Mucosa of descending colon (tissue), 3 donors: ENCODE measurements around the gene ATG7. TPM values are rescaled to one million over a fixed set of nuclear protein-coding genes. Genes with fewer than 3 reads are reported as not detected.

Experiments used
- ATAC-seq: fragments of 200-7000 bp; cut with Tn5 transposase; one replicate; pipeline ENCODE4 v1.9.1; 2020; ENCODE audit warnings: mild to moderate bottlenecking, moderate library complexity
- DNase-seq, 3 donors: peaks; one replicate each; pipeline ENCODE4 v3.0.0-alpha.2; 2020
- H3K36me3 ChIP-seq: fragments of 200-600 bp; one replicate; pipeline ENCODE4 v1.8.0; 2021; ENCODE audit warnings: low read depth, mild to moderate bottlenecking
- H3K4me1 ChIP-seq: fragments of 200-600 bp; one replicate; pipeline ENCODE4 v1.8.0; 2021; ENCODE audit warnings: low read depth, mild to moderate bottlenecking
- H3K4me3 ChIP-seq: fragments of 200-600 bp; one replicate; pipeline ENCODE4 v1.8.0; 2021; ENCODE audit warnings: mild to moderate bottlenecking
- H3K9me3 ChIP-seq: fragments of 200-600 bp; one replicate; pipeline ENCODE4 v1.8.0; 2021; ENCODE audit warnings: mild to moderate bottlenecking
- intact Hi-C, 2 donors: fragments of 100-400 bp; cut with DNase I in 1 of 2; cut with micrococcal nuclease in 1 of 2; formaldehyde crosslinking; loops; one replicate each; pipeline versions ENCODE4 v1.11.0 to v1.11.1; 2022; cut with DNase I, micrococcal nuclease
- total RNA-seq, 3 donors: library from RNA; stranded (reverse); fragmentation: NEBNext Ultra II Directional in 2 of 3; extraction: Animal tissue kit (Norgen Biotek cat#: 25700) in 2 of 3; gene quantifications; one replicate each; pipeline versions ENCODE4 v1.2.1 to v1.2.4, GENCODE V29; 2021 to 2023
- TF ChIP-seq, protein P1 (sequence below): fragments of 200-600 bp; IDR thresholded peaks from one replicate; pipeline ENCODE4 v1.8.0; 2022; ENCODE audit warnings: antibody characterized with exemption, mild to moderate bottlenecking
- donor health status: DM: no; HTN: no; CAD: no; lungs with moderate emphysema.
- donor health status: DM: no; HTN: no; CAD: no.
- donor health status: DM: no; HTN: yes; CAD: no.

Gene ATG7
- total RNA-seq, 3 donors from 2014 or later: 40.4 to 49.6 (median 43.3) TPM

DNA sequence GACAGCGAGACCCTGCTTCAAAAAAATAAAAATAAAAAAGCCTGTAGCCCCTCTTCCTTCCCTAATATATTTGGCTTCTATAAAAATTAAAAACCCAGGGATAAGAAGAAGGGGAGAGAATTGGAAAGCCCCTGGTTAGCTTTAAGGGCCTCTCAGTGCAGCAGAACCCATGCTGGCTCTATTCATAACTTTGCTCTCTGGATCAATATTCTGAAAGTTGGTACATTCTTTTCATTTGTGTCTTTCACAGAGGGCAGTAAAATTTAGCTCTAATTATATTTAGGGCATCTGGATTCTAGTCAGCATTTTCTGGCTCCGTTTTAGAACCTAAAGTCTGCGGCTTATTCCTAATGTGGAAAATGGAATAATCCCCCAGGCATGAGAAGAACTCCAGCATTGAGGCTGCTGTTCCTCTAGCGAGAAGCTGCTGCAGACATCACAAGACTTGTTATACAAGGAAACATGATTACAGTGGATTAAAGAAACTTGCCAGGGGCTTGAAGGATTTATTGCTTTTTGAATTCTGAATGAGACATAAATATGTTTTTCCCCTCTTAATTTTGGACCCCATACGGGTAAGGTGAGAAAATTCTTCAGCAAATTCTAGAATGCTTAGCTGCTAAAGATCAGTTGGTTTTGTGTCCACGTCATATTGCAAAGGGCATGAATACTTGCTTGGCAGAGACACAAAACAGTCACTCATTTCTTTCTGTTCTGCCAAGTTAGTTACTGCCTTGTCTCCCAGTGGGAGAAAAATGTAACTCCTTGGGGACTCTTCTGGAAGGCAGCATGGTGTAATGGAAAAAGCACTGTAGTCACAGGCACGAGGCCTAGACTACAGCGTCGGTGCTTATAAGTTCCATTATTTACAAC lies 193.8 kb downstream of the ATG7 start:
- Histone ChIP-seq H3K4me3 (no peak overlapping the region), H3K4me1 (no peaks in the 10 kb centered on the region), H3K36me3 (no peaks in the 10 kb centered on the region), H3K9me3 (no peaks in the 10 kb centered on the region)
- TF ChIP-seq, protein P1, sequence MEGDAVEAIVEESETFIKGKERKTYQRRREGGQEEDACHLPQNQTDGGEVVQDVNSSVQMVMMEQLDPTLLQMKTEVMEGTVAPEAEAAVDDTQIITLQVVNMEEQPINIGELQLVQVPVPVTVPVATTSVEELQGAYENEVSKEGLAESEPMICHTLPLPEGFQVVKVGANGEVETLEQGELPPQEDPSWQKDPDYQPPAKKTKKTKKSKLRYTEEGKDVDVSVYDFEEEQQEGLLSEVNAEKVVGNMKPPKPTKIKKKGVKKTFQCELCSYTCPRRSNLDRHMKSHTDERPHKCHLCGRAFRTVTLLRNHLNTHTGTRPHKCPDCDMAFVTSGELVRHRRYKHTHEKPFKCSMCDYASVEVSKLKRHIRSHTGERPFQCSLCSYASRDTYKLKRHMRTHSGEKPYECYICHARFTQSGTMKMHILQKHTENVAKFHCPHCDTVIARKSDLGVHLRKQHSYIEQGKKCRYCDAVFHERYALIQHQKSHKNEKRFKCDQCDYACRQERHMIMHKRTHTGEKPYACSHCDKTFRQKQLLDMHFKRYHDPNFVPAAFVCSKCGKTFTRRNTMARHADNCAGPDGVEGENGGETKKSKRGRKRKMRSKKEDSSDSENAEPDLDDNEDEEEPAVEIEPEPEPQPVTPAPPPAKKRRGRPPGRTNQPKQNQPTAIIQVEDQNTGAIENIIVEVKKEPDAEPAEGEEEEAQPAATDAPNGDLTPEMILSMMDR: no peak
- DNase-seq (peak in 1 of 3 donors; percentile 16), ATAC-seq (peak; percentile 35)
- intact Hi-C loops: no loop called here

GRCh38 chr3:11467875-11468274 lies 195.7 kb downstream of the ATG7 start:
- Histone ChIP-seq H3K36me3 (no peaks in the 10 kb centered on the region), H3K4me3 (no peak overlapping the region), H3K9me3 (no peaks in the 10 kb centered on the region), H3K4me1 (no peaks in the 10 kb centered on the region)
- DNase-seq (no peak), ATAC-seq (no peak)
- intact Hi-C loops: no loop called here
- TF ChIP-seq, protein P1: no peak

DNA sequence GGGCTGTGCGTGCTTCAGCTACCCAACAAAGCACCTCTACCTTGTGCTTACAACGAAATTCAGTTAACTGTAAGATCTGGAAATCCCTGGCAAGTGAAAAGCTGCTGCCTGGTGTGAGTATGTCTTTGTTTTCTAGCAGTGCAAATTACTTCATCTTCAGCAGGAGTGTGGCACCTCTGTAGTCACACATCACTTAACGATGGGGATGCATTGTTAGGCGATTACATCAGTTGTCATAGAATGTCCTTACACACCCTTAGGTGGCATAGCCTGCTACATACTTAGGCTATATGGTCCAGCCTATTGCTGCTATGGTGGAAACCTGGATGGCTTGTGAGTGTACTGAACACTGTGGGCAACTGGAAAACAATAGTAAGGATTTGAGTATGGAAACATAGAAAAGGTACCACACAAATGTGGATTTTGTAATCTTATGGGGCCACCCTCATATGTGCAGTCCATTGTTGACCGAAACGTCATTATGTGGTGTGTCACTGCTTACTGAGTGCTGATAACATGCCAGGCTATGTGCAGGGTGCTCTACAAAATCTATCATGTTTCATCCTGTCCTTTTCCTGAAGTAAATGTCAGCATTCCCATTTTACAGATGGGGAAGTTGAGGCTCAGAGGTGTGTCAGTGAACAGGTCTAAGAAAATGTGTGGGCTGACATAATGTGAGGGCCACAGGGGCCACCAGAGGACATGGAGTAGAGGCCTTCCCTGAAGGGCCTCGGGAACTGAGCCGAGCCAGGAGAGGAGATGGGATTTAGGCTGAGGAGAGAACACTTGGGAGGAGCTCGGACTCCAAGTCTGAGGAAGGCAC lies 198.0 kb downstream of the ATG7 start:
- DNase-seq: no peak
- H3K36me3 ChIP-seq: no peaks in the 10 kb centered on the region
- no peaks in the 10 kb centered on the region for H3K4me1 ChIP-seq
- H3K9me3 ChIP-seq: no peaks in the 10 kb centered on the region
- TF ChIP-seq, protein P1: no peak
- intact Hi-C loops: loop anchor here in 1 of 2 donors (10.0 kb wide), 1 partner anchor 175 kb away; the partner anchor contains the start of gene VGLL4
- H3K4me3 ChIP-seq: no peak overlapping the region
- ATAC-seq: no peak

GRCh38 chr3:11475324-11475723 lies 203.1 kb downstream of the ATG7 start:
- ATAC-seq (no peak), DNase-seq (no peak)
- Histone ChIP-seq H3K4me1 (peaks cover 10% of the 10 kb centered on the region), H3K9me3 (no peaks in the 10 kb centered on the region), H3K36me3 (no peaks in the 10 kb centered on the region), H3K4me3 (no peak overlapping the region)
- intact Hi-C loops: loop anchor here in 1 of 2 donors (10.0 kb wide), 1 partner anchor 169 kb away; the partner anchor contains the start of gene VGLL4
- TF ChIP-seq, protein P1: no peak

- intact Hi-C loops: loop anchor here in 1 of 2 donors (10.0 kb wide), 1 partner anchor 168 kb away; the partner anchor contains the start of gene VGLL4
- Histone ChIP-seq H3K36me3 (no peaks in the 10 kb centered on the region), H3K4me3 (no peak overlapping the region), H3K9me3 (no peaks in the 10 kb centered on the region), H3K4me1 (peaks cover 12% of the 10 kb centered on the region)
- ATAC-seq: peak; percentile 15
- TF ChIP-seq, protein P1: no peak
- DNase-seq: peak in 1 of 3 donors; percentile 64
Observed at GRCh38 chr3:11476735-11477144, 204.5 kb downstream of the ATG7 start.
